HCT116 (cell line): ENCODE results near the gene PHB1.

Experiments used
- CEBPB ChIP-seq: IDR thresholded peaks from 2 replicates; pipeline ENCODE4 v1.6.1; 2012; ENCODE audit warnings: low read depth
- CTCF ChIP-seq, 3 experiments: fragments of 200-600 bp in 1 of 3; sonication (generic) in 1 of 3; IDR thresholded peaks in 2 of 3; conservative IDR thresholded peaks in 1 of 3; 2 replicates each; pipeline ENCODE4 v1.5.1; 2012 to 2017; ENCODE audit warnings: low read depth in 2 of 3, low read length in 2 of 3, antibody characterized with exemption in 1 of 3, borderline replicate concordance in 1 of 3, control low read depth in 1 of 3, mild to moderate bottlenecking in 1 of 3, mixed read lengths in 1 of 3, mixed run types in 1 of 3, moderate library complexity in 1 of 3; ENCODE audit not compliant: insufficient read depth in 1 of 3
- EZH2 ChIP-seq: fragments of 200-600 bp; sonication (generic); IDR thresholded peaks from 2 replicates; pipeline ENCODE4 v1.6.1; 2017; ENCODE audit warnings: antibody characterized with exemption, mixed run types
- EZH2phosphoT487 ChIP-seq: fragments of 200-600 bp; IDR thresholded peaks from 2 replicates; pipeline ENCODE4 v1.6.1; 2018; ENCODE audit warnings: antibody characterized with exemption, borderline replicate concordance
- JUND ChIP-seq: IDR thresholded peaks from 2 replicates; pipeline ENCODE4 v1.6.1; 2012
- MAX ChIP-seq: IDR thresholded peaks from 2 replicates; pipeline ENCODE4 v1.6.1; 2012
- POLR2A ChIP-seq: IDR thresholded peaks from 2 replicates; pipeline ENCODE4 v1.7.0; 2011; ENCODE audit warnings: borderline replicate concordance; ENCODE audit not compliant: insufficient read depth, insufficient read length; ENCODE audit errors: extremely low read depth
- SP1 ChIP-seq: IDR thresholded peaks from 2 replicates; pipeline ENCODE4 v1.6.1; 2012; ENCODE audit warnings: low read depth
- YY1 ChIP-seq: IDR thresholded peaks from 2 replicates; pipeline ENCODE4 v1.6.1; 2011; ENCODE audit warnings: low read length, low read depth, moderate library complexity, mild to moderate bottlenecking; ENCODE audit not compliant: insufficient replicate concordance; ENCODE audit errors: extremely low read depth

- no peak for TF ChIP-seq POLR2A
- no peak for TF ChIP-seq CTCF (IDR thresholded peaks at IDR 0.05 in 2 of 3, conservative IDR thresholded peaks at IDR 0.05 in 1 of 3; ENCODE audit: borderline replicate concordance in 1 of 3, insufficient read depth in 1 of 3, low read depth in 2 of 3, low read length in 2 of 3)
- TF ChIP-seq EZH2phosphoT487, result no peak
- no peak for TF ChIP-seq CEBPB
- TF ChIP-seq JUND, result no peak
- no peak for TF ChIP-seq SP1
- TF ChIP-seq YY1, result no peak
- TF ChIP-seq MAX, result no peak
- no peak for TF ChIP-seq EZH2
These were observed 10.3 kb downstream of the PHB1 start for GRCh38 chr17:49404361-49404760.
